IMR-90 (cell line): ENCODE results near the gene TNS3. TPM values are rescaled to one million over a fixed set of nuclear protein-coding genes. Genes with fewer than 3 reads are reported as not detected.

ENCODE experiments used
- ATAC-seq: fragments of 200-7000 bp; cut with Tn5 transposase; 2 replicates; pipeline ENCODE4 v1.9.1; 2020; ENCODE audit warnings: low read depth, mild to moderate bottlenecking, moderate library complexity
- BruUV-seq: library from RNA; stranded (reverse); fragments of 400-500 nt; replicated peaks from 2 replicates; lab custom pipeline; 2021; lab: Mats Ljungman, UMichigan
- CTCF ChIA-PET: fragments of 300-600 bp; formaldehyde crosslinking; extraction: SDS; loops from one replicate; lab custom pipeline; 2021; ENCODE audit warnings: antibody characterized with exemption; lab: Yijun Ruan, JAX
- POLR2A ChIA-PET: fragments of 300-600 bp; sonication (Branson Sonifier 250); formaldehyde crosslinking; loops from one replicate; lab custom pipeline; 2022; ENCODE audit warnings: antibody characterized with exemption; ENCODE audit not compliant: unreplicated experiment; lab: Charles Lee
- DNase-seq: peaks from one replicate; pipeline ENCODE4 v3.0.0; 2013
- H2AFZ ChIP-seq: replicated peaks from 2 replicates; pipeline ENCODE3; 2013; ENCODE audit warnings: low read length, mild to moderate bottlenecking; ENCODE audit not compliant: poor library complexity
- H2AK5ac ChIP-seq: 2 replicates; pipeline ENCODE4 v1.6.1; 2013; ENCODE audit warnings: low read depth, low read length, inconsistent platforms
- H2AK9ac ChIP-seq: replicated peaks from 2 replicates; pipeline ENCODE3; 2013; ENCODE audit warnings: mild to moderate bottlenecking, low read depth, low read length, moderate library complexity; ENCODE audit not compliant: poor library complexity
- H2BK120ac ChIP-seq: 2 replicates; pipeline ENCODE4 v1.6.1; 2013; ENCODE audit warnings: low read depth, low read length, inconsistent platforms
- H2BK15ac ChIP-seq: 3 replicates; pipeline ENCODE4 v1.6.1; 2013; ENCODE audit warnings: low read depth, low read length, inconsistent platforms
- H2BK20ac ChIP-seq: 2 replicates; pipeline ENCODE4 v1.6.1; 2013; ENCODE audit warnings: low read depth, mild to moderate bottlenecking, inconsistent platforms, low read length, moderate library complexity
- H2BK5ac ChIP-seq: 2 replicates; pipeline ENCODE4 v1.6.1; 2013; ENCODE audit warnings: mild to moderate bottlenecking, low read depth, low read length, inconsistent platforms; ENCODE audit not compliant: poor library complexity, severe bottlenecking
- H3K14ac ChIP-seq: replicated peaks from 2 replicates; pipeline ENCODE4 v1.6.1; 2013; ENCODE audit warnings: low read depth, low read length, inconsistent platforms
- H3K18ac ChIP-seq: 2 replicates; pipeline ENCODE4 v1.6.1; 2013; ENCODE audit warnings: low read depth, low read length, control low read depth
- H3K23ac ChIP-seq: 2 replicates; pipeline ENCODE4 v1.6.1; 2013; ENCODE audit warnings: low read depth, low read length, inconsistent platforms
- H3K27ac ChIP-seq: 2 replicates; pipeline ENCODE4 v1.5.1; 2013; ENCODE audit warnings: mild to moderate bottlenecking, control low read depth, low read length; ENCODE audit not compliant: insufficient read depth
- H3K27me3 ChIP-seq: 2 replicates; pipeline ENCODE4 v1.6.1; 2013; ENCODE audit warnings: low read length; ENCODE audit not compliant: control insufficient read depth, insufficient read depth
- H3K36me3 ChIP-seq: 2 replicates; pipeline ENCODE4 v1.6.1; 2013; ENCODE audit warnings: low read length, mixed read lengths; ENCODE audit not compliant: control insufficient read depth, insufficient read depth
- H3K4ac ChIP-seq: 2 replicates; pipeline ENCODE4 v1.6.1; 2013; ENCODE audit warnings: low read depth, low read length, inconsistent platforms
- H3K4me1 ChIP-seq: 2 replicates; pipeline ENCODE4 v1.6.1; 2013; ENCODE audit warnings: low read length, mixed read lengths; ENCODE audit not compliant: control insufficient read depth, insufficient read depth
- H3K4me2 ChIP-seq: 2 replicates; pipeline ENCODE4 v1.6.1; 2013; ENCODE audit warnings: low read depth, mild to moderate bottlenecking, control low read depth, low read length, moderate library complexity
- H3K4me3 ChIP-seq: 2 replicates; pipeline ENCODE4 v1.5.1; 2013; ENCODE audit warnings: low read depth, mild to moderate bottlenecking, control low read depth, low read length, moderate library complexity; ENCODE audit not compliant: insufficient read depth
- H3K56ac ChIP-seq: 2 replicates; pipeline ENCODE4 v1.6.1; 2013; ENCODE audit warnings: low read length, inconsistent platforms; ENCODE audit not compliant: insufficient read depth; ENCODE audit errors: extremely low read depth
- H3K79me1 ChIP-seq, 2 experiments: 2 replicates each; pipeline ENCODE4 v1.6.1; 2013; ENCODE audit warnings: low read length in 2 of 2, inconsistent platforms in 1 of 2, low read depth in 1 of 2
- H3K9ac ChIP-seq: 2 replicates; pipeline ENCODE4 v1.6.1; 2013; ENCODE audit warnings: low read depth, low read length, control low read depth
- H3K9me1 ChIP-seq: 2 replicates; pipeline ENCODE4 v1.6.1; 2013; ENCODE audit warnings: low read length, inconsistent platforms; ENCODE audit not compliant: insufficient read depth
- H3K9me3 ChIP-seq: 2 replicates; pipeline ENCODE4 v1.6.1; 2013; ENCODE audit warnings: low read length; ENCODE audit not compliant: control insufficient read depth, insufficient read depth
- H4K20me1 ChIP-seq: 2 replicates; pipeline ENCODE4 v1.6.1; 2013; ENCODE audit warnings: low read length, inconsistent platforms; ENCODE audit not compliant: insufficient read depth
- H4K5ac ChIP-seq: 2 replicates; pipeline ENCODE4 v1.6.1; 2013; ENCODE audit warnings: mild to moderate bottlenecking, low read depth, low read length, control low read depth
- H4K8ac ChIP-seq, 2 experiments: 2 replicates each; pipeline ENCODE4 v1.6.1; 2013; ENCODE audit warnings: low read depth in 2 of 2, low read length in 2 of 2, control low read depth in 1 of 2, inconsistent platforms in 1 of 2
- H4K91ac ChIP-seq: 2 replicates; pipeline ENCODE4 v1.6.1; 2013; ENCODE audit warnings: low read depth, low read length, inconsistent platforms; ENCODE audit not compliant: insufficient read depth
- BHLHE40 ChIP-seq: fragments of 150-350 bp; IDR thresholded peaks from 2 replicates; pipeline ENCODE4 v1.6.1; 2016; ENCODE audit warnings: mild to moderate bottlenecking, low read depth, low read length
- CEBPB ChIP-seq: IDR thresholded peaks from 2 replicates; pipeline ENCODE4 v1.6.1; 2012; ENCODE audit warnings: low read depth, low read length, improper control_type of control experiment
- CTCF ChIP-seq: conservative IDR thresholded peaks from 2 replicates; pipeline ENCODE4 v1.5.1; 2012; ENCODE audit warnings: mild to moderate bottlenecking, low read depth, low read length, improper control_type of control experiment
- ELK1 ChIP-seq: fragments of 150-350 bp; IDR thresholded peaks from 2 replicates; pipeline ENCODE4 v1.6.1; 2016; ENCODE audit warnings: low read depth, mild to moderate bottlenecking, low read length, moderate library complexity, borderline replicate concordance
- FOS ChIP-seq: fragments of 150-350 bp; IDR thresholded peaks from 2 replicates; pipeline ENCODE4 v1.6.1; 2016; ENCODE audit warnings: low read depth, low read length
- MAZ ChIP-seq: IDR thresholded peaks from 2 replicates; pipeline ENCODE4 v1.6.1; 2012; ENCODE audit warnings: low read depth, mild to moderate bottlenecking, low read length, improper control_type of control experiment, moderate library complexity, borderline replicate concordance
- POLR2A ChIP-seq: IDR thresholded peaks from 2 replicates; pipeline ENCODE4 v1.6.1; 2012; ENCODE audit warnings: mild to moderate bottlenecking, low read depth, low read length
- RAD21 ChIP-seq: IDR thresholded peaks from 2 replicates; pipeline ENCODE4 v1.6.1; 2012; ENCODE audit warnings: low read length, improper control_type of control experiment
- RCOR1 ChIP-seq: IDR thresholded peaks from 2 replicates; pipeline ENCODE4 v1.6.1; 2012; ENCODE audit warnings: mild to moderate bottlenecking, low read length, improper control_type of control experiment; ENCODE audit not compliant: insufficient replicate concordance
- RFX5 ChIP-seq: IDR thresholded peaks from 2 replicates; pipeline ENCODE4 v1.8.0; 2012; ENCODE audit warnings: low read depth, mild to moderate bottlenecking, low read length, moderate library complexity
- SMC3 ChIP-seq: fragments of 150-350 bp; IDR thresholded peaks from 2 replicates; pipeline ENCODE4 v1.6.1; 2016; ENCODE audit warnings: low read depth, mild to moderate bottlenecking, antibody characterized with exemption, low read length, moderate library complexity
- WGBS, 2 experiments: methylation state at CpG; one replicate each; pipeline versions ENCODE4 v1.1.5 to v1.1.7; 2013; ENCODE audit warnings: missing lambda C conversion rate in 2 of 2; ENCODE audit not compliant: insufficient read length in 1 of 2; ENCODE audit errors: extremely low coverage in 2 of 2; 5-methylcytosine and 5-hydroxymethylcytosine counted together
- dilution Hi-C: fragments of 300-500 bp; cut with HindIII; formaldehyde crosslinking; loops from one replicate; pipeline ENCODE4 v1.14.3; 2018; ENCODE audit warnings: low sequenced_read_pairs; ENCODE audit not compliant: unreplicated experiment
- in situ Hi-C: fragments of 300-500 bp; cut with MboI; formaldehyde crosslinking; loops from 3 replicates; pipeline ENCODE4 v1.14.3; 2019; ENCODE audit warnings: low sequenced_read_pairs, inconsistent platforms, mixed read lengths
- intact Hi-C: fragments of 100-400 bp; cut with micrococcal nuclease; formaldehyde crosslinking; loops from 2 replicates; pipeline ENCODE4 v1.10.0; 2022
- polyA plus RNA-seq, 3 experiments: library from polyadenylated mRNA; depleted of rRNA; stranded (reverse); fragments of >200 nt; gene quantifications; 2 replicates each; pipeline ENCODE4 v1.2.3, GENCODE V29; 2012; ENCODE audit warnings: low replicate concordance in 1 of 3
- total RNA-seq: library from RNA; depleted of rRNA; stranded (reverse); fragments of >200 nt; gene quantifications from 2 replicates; pipeline ENCODE4 v1.2.3, GENCODE V29; 2012

The TNS3 gene
- total and polyA plus RNA-seq, 2 of the 4 experiments (the other 2 are of a cell fraction) = 64.3 to 79.2 TPM

- peaks cover 43 to 93% of the 10 kb centered on the region in 2 experiments for H3K79me1 ChIP-seq
- H2BK15ac ChIP-seq = peak overlapping the region; percentile 57; the same call in 1 of the 3 replicates
- H2BK5ac ChIP-seq = no peak overlapping the region
- H3K4me3 ChIP-seq = no peak overlapping the region
- peak overlapping the region; percentile 93 for H2AK5ac ChIP-seq
- H3K36me3 ChIP-seq = peaks cover 32% of the 10 kb centered on the region
- TF ChIP-seq SMC3 (no peak), ELK1 (no peak), CEBPB (no peak), RFX5 (no peak), MAZ (no peak), BHLHE40 (no peak), FOS (no peak), RAD21 (no peak), RCOR1 (no peak), POLR2A (no peak), CTCF (no peak)
- H3K27ac ChIP-seq = no peak overlapping the region
- peak overlapping the region; percentile 75 for H3K14ac ChIP-seq
- H4K91ac ChIP-seq = peak overlapping the region; percentile 66
- H2BK120ac ChIP-seq = peak overlapping the region; percentile 39; the same call in 1 of the 2 replicates
- intact Hi-C loops (no loop called here), in situ Hi-C loops (no loop called here), dilution Hi-C loops (no loop called here)
- 0 out of 4 replicates have a peak overlapping the region, but pooled peaks of 1 of the 2 experiments have one; percentile 26 for H4K8ac ChIP-seq
- no peak overlapping the region for H3K4me2 ChIP-seq
- H4K20me1 ChIP-seq = peaks cover 34% of the 10 kb centered on the region
- ATAC-seq = no peak
- H3K27me3 ChIP-seq = no peaks in the 10 kb centered on the region
- peak overlapping the region; percentile 25; the same call in 1 of the 2 replicates for H4K5ac ChIP-seq
- no peak for DNase-seq
- H3K9ac ChIP-seq = no peak overlapping the region
- no TSS peak for BruUV-seq
- no peaks in the 10 kb centered on the region for H3K9me3 ChIP-seq
- POLR2A ChIA-PET = no interaction called here
- no peak overlapping the region for H3K18ac ChIP-seq
- CTCF ChIA-PET = interaction anchor here (0.7 to 1.0 kb wide), 2 partner anchors 144 to 482 kb away, joined by 3 read pairs; no protein-coding TSS in a partner anchor
- peak overlapping the region; percentile 75 for H3K4ac ChIP-seq
- H3K23ac ChIP-seq = peak overlapping the region; percentile 73; the same call in 1 of the 2 replicates
- peaks cover 29% of the 10 kb centered on the region for H3K4me1 ChIP-seq
- H3K9me1 ChIP-seq = peaks cover 53% of the 10 kb centered on the region
- H2BK20ac ChIP-seq = no peak overlapping the region
- WGBS, 2 experiments = 100% methylated on average over 4 of the region's 7 CpGs; no CpG with 5 or more reads in 1 of the 2 experiments
- H3K56ac ChIP-seq = no peak overlapping the region
- peak overlapping the region; percentile 15 for H2AFZ ChIP-seq
- H2AK9ac ChIP-seq = no peak overlapping the region
Observed at GRCh38 chr7:47509571-47509970, 72.3 kb downstream of the TNS3 start.
